ENCODE measurements around the gene FGD3. TPM values are rescaled to one million over a fixed set of nuclear protein-coding genes. Genes with fewer than 3 reads are reported as not detected.
A peak's percentile ranks its signal among the peaks of the same experiment; 100 is the strongest.

The FGD3 gene
- total RNA-seq, 1 experiment from 2014 or later: 1.8 TPM

DNA sequence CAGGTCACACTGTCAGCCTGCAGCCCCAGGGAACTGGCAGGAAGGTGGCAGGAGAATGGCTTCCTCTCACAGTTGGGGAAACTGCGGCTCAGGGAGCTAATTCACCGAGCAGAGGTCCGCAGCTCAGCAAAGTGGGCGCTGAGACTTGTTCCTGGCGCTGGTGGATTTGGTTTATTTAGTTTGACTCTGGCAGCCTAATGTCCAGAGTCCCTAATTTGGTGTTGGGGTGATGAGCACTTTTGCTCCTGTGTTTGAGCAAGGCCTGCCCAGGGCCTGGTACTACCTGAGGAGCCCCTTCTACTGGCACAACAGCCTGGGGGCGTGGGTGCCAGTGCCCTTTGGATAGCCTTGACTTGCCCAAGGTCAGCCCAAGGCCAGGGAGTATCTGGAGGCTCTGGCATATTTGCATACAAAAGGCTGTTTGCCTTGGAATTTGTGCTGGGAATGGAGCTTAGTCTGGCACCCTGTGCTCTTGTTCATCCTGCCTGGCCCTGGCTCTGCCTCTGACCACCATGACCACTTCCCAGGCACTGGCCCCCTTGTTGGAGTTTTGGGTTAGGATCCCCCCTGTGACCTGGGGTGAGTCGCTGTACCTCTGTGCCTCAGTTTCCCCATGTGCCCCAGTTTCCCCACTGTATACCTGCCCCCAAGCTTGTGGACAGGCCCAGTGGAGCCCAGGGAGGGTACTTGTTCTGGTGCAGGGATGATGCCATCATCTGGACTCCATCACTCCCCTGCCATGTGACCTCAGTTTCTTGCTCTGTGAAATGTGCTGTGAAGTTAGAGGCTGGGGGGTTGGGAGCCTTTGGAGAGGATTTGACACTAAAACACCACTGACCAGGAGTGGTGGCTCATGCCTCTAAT lies 112.6 kb downstream of the FGD3 start:
- Histone ChIP-seq H3K4ac (ENCODE audit: low read depth, low read length) (no peak overlapping the region), H2BK12ac (ENCODE audit: insufficient read length, low read depth, low read length) (no peak overlapping the region), H4K8ac (replicated peaks; ENCODE audit: insufficient read length, low read depth, low read length) (no peak overlapping the region), H2AFZ (ENCODE audit: low read length) (no peak overlapping the region), H3K4me1 (ENCODE audit: insufficient read depth, low read length) (no peaks in the 10 kb centered on the region), H4K91ac (ENCODE audit: insufficient read length, low read depth, low read length) (no peak overlapping the region), H4K5ac (ENCODE audit: insufficient read length, low read depth, low read length) (no peak overlapping the region), H4K20me1 (ENCODE audit: control insufficient read depth, insufficient read depth, insufficient read length) (no peaks in the 10 kb centered on the region), H3K79me2 (ENCODE audit: insufficient read depth, low read length) (no peaks in the 10 kb centered on the region), H3K27me3 (ENCODE audit: insufficient read depth, low read length) (no peaks in the 10 kb centered on the region), H3K9ac (ENCODE audit: extremely low read depth, insufficient read length, low read length) (no peak overlapping the region), H3K14ac (ENCODE audit: insufficient read depth, low read length) (no peak overlapping the region), H3K79me1 (ENCODE audit: insufficient read depth, low read depth, low read length, poor library complexity, severe bottlenecking) (no peaks in the 10 kb centered on the region), H3K56ac (ENCODE audit: insufficient read length, low read depth, low read length) (no peak overlapping the region), H3K18ac (ENCODE audit: insufficient read length, low read depth, low read length) (no peak overlapping the region), H2BK15ac (ENCODE audit: low read depth, low read length) (no peak overlapping the region), H2BK20ac (ENCODE audit: low read depth, low read length, poor library complexity, severe bottlenecking) (no peak overlapping the region), H2BK5ac (ENCODE audit: insufficient read length, low read length) (no peak overlapping the region), H3K4me2 (ENCODE audit: insufficient read depth, insufficient read length, low read length) (no peak overlapping the region), H3K27ac (ENCODE audit: insufficient read length, low read depth, low read length) (no peak overlapping the region), H2AK5ac (ENCODE audit: insufficient read length, low read length) (no peak overlapping the region), H3K23ac (ENCODE audit: insufficient read length, low read depth, low read length) (no peak overlapping the region), H2BK120ac (ENCODE audit: low read depth, low read length, poor library complexity, severe bottlenecking) (no peak overlapping the region), H3K9me3 (ENCODE audit: control insufficient read depth, low read depth, low read length) (no peaks in the 10 kb centered on the region), H3T11ph (ENCODE audit: low read length) (no peak overlapping the region), H3K23me2 (ENCODE audit: insufficient read length, low read depth, low read length, poor library complexity, severe bottlenecking) (no peaks in the 10 kb centered on the region)
- no peaks in the 10 kb centered on the region for H3K36me3 Mint-ChIP-seq (ENCODE audit: insufficient read depth in 1 of 3, low read depth in 3 of 3)
- no peak for DNase-seq
- peaks cover 39 to 48% of the 10 kb centered on the region in 2 experiments for H3K4me1 Mint-ChIP-seq
- H3K9me3 Mint-ChIP-seq: no peaks in the 10 kb centered on the region
- TF ChIP-seq, protein P1, sequence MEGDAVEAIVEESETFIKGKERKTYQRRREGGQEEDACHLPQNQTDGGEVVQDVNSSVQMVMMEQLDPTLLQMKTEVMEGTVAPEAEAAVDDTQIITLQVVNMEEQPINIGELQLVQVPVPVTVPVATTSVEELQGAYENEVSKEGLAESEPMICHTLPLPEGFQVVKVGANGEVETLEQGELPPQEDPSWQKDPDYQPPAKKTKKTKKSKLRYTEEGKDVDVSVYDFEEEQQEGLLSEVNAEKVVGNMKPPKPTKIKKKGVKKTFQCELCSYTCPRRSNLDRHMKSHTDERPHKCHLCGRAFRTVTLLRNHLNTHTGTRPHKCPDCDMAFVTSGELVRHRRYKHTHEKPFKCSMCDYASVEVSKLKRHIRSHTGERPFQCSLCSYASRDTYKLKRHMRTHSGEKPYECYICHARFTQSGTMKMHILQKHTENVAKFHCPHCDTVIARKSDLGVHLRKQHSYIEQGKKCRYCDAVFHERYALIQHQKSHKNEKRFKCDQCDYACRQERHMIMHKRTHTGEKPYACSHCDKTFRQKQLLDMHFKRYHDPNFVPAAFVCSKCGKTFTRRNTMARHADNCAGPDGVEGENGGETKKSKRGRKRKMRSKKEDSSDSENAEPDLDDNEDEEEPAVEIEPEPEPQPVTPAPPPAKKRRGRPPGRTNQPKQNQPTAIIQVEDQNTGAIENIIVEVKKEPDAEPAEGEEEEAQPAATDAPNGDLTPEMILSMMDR (conservative IDR thresholded peaks at IDR 0.05): no peak
- H3K27ac Mint-ChIP-seq: peak overlapping the region in 1 of 3 experiments; percentile 82; a peak in 1 of 7 replicates
- no CpG with 5 or more reads among the region's 7 CpGs for WGBS (ENCODE audit: extremely low coverage, insufficient read length, low lambda C conversion rate)
- peak overlapping the region in 1 of 2 experiments; percentile 56; a peak in 2 of 5 replicates for H3K4me3 Mint-ChIP-seq
- H3K27me3 Mint-ChIP-seq (ENCODE audit: low read depth): peaks cover 35% of the 10 kb centered on the region
